Right atrium auricular region (tissue), 2 donors: ENCODE data around the gene BRSK2. TPM values are rescaled to one million over a fixed set of nuclear protein-coding genes. Genes with fewer than 3 reads are reported as not detected.
"Not testable (repeated sequence)": the region's sequence is repeated elsewhere in the genome, so short reads cannot be mapped to it uniquely, and the experiment has no call there.

Experiments used
- DNase-seq: peaks from one replicate; pipeline ENCODE4 v3.0.0-alpha.2; 2019; ENCODE audit warnings: low spot score
- H3K27ac ChIP-seq, 2 donors: fragments of 200-600 bp; sonication (generic); 1 replicate in 1 of 2; 2 replicates in 1 of 2; pipeline ENCODE4 v1.5.1; 2016 to 2019
- H3K27me3 ChIP-seq, 2 donors: fragments of 200-600 bp; sonication (generic); one replicate each; pipeline versions ENCODE4 v1.5.1 to v1.6.0; 2017 to 2019
- H3K36me3 ChIP-seq: fragments of 200-600 bp; sonication (generic); one replicate; pipeline ENCODE4 v1.5.1; 2016
- H3K4me1 ChIP-seq, 2 donors: fragments of 200-600 bp; sonication (generic); one replicate each; pipeline versions ENCODE4 v1.5.1 to v1.6.0; 2017 to 2019
- H3K4me3 ChIP-seq, 2 donors: fragments of 200-600 bp; sonication (generic); 1 replicate in 1 of 2; 2 replicates in 1 of 2; pipeline ENCODE4 v1.5.1; 2017 to 2019; ENCODE audit warnings: mild to moderate bottlenecking in 1 of 2, moderate library complexity in 1 of 2
- H3K9me3 ChIP-seq, 2 donors: fragments of 200-600 bp; sonication (generic); one replicate each; pipeline ENCODE4 v1.5.1; 2019
- total RNA-seq, 2 donors: library from RNA; depleted of rRNA; stranded (reverse); fragments of >200 nt; gene quantifications; one replicate each; pipeline ENCODE4 v1.1.0, GENCODE V29; 2016
- TF ChIP-seq, protein P1 (sequence below), 2 donors: fragments of 200-600 bp; sonication (generic); IDR thresholded peaks; one replicate each; pipeline ENCODE4 v1.5.1; 2019; ENCODE audit warnings: antibody characterized with exemption in 2 of 2

The BRSK2 gene
- total RNA-seq, 2 donors from 2014 or later = 0.19 to 0.51 TPM

- Histone ChIP-seq H3K27me3 (no peaks in the 10 kb centered on the region), H3K36me3 (no peaks in the 10 kb centered on the region), H3K4me3 (no peak overlapping the region), H3K27ac (no peak overlapping the region), H3K9me3 (no peaks in the 10 kb centered on the region), H3K4me1 (no peaks in the 10 kb centered on the region)
- TF ChIP-seq, protein P1, sequence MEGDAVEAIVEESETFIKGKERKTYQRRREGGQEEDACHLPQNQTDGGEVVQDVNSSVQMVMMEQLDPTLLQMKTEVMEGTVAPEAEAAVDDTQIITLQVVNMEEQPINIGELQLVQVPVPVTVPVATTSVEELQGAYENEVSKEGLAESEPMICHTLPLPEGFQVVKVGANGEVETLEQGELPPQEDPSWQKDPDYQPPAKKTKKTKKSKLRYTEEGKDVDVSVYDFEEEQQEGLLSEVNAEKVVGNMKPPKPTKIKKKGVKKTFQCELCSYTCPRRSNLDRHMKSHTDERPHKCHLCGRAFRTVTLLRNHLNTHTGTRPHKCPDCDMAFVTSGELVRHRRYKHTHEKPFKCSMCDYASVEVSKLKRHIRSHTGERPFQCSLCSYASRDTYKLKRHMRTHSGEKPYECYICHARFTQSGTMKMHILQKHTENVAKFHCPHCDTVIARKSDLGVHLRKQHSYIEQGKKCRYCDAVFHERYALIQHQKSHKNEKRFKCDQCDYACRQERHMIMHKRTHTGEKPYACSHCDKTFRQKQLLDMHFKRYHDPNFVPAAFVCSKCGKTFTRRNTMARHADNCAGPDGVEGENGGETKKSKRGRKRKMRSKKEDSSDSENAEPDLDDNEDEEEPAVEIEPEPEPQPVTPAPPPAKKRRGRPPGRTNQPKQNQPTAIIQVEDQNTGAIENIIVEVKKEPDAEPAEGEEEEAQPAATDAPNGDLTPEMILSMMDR (IDR thresholded peaks at IDR 0.05) = no peak
- no peak for DNase-seq
Measured at GRCh38 chr11:1407668-1408067, 17.9 kb downstream of the BRSK2 start.

DNA sequence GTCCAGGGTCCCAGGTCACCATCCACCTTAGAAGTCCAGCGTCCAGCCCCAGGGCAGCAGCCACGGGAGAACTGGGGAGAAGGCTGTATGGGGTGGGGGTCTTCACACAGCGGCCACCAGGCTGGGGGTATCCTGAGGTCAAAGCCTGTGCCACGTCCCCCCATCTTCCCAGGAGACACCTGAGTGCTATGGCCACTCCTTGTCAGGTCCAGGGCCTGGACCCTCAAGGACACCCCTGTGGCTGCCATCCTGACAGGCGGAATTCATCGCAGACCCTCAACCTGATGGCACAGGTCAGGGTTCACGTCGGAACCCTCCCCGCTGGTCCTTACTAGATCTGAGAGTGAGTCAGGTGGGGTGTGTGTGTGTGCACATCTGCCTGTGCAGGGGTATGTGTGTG, 18.6 kb downstream of the BRSK2 start:
- no peaks in the 10 kb centered on the region for H3K36me3 ChIP-seq
- H3K27ac ChIP-seq = no peak overlapping the region
- TF ChIP-seq, protein P1 (IDR thresholded peaks at IDR 0.05) = no peak
- no peaks in the 10 kb centered on the region for H3K9me3 ChIP-seq
- H3K27me3 ChIP-seq = no peaks in the 10 kb centered on the region
- no peak overlapping the region for H3K4me3 ChIP-seq
- H3K4me1 ChIP-seq = no peaks in the 10 kb centered on the region
- no peak for DNase-seq

GRCh38 chr11:1409108-1409851, 19.5 kb downstream of the BRSK2 start:
- no peaks in the 10 kb centered on the region for H3K36me3 ChIP-seq
- no peaks in the 10 kb centered on the region for H3K27me3 ChIP-seq
- H3K4me1 ChIP-seq = no peaks in the 10 kb centered on the region
- H3K27ac ChIP-seq = no peak overlapping the region
- no peaks in the 10 kb centered on the region for H3K9me3 ChIP-seq
- no peak overlapping the region for H3K4me3 ChIP-seq
- TF ChIP-seq, protein P1 (IDR thresholded peaks at IDR 0.05) = no peak
- DNase-seq = no peak

- not testable (repeated sequence) for H3K4me3 ChIP-seq, H3K9me3 ChIP-seq, H3K36me3 ChIP-seq, H3K27me3 ChIP-seq, H3K27ac ChIP-seq, H3K4me1 ChIP-seq, DNase-seq
Measured at GRCh38 chr11:1409852-1410125, 20.1 kb downstream of the BRSK2 start.

- H3K27ac ChIP-seq = no peak overlapping the region
- no peak overlapping the region for H3K4me3 ChIP-seq
- H3K4me1 ChIP-seq = no peaks in the 10 kb centered on the region
- no peaks in the 10 kb centered on the region for H3K9me3 ChIP-seq
- TF ChIP-seq, protein P1 (IDR thresholded peaks at IDR 0.05) = no peak
- no peaks in the 10 kb centered on the region for H3K27me3 ChIP-seq
- no peak for DNase-seq
- no peaks in the 10 kb centered on the region for H3K36me3 ChIP-seq
Measured at GRCh38 chr11:1410366-1411291, 20.9 kb downstream of the BRSK2 start.

DNA sequence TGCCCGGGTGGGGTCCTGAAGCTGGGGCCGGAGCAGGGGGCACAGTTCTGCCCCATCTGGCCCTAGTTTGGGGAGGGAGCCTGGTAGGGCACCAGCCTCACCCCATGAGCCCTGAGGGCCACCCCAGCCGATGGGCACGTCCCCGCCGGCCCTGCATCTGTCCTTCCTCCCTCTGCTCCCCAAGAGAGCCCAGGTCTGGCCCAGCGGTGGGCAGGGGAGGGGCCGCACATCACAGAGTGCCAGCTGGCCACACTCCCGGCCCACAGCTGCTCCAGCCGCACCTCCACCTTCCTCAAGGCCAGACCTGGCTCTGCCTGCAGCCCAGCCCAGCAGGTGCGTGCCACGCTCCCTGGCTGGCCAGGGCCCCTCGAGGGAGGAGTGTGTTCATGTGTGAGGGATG, 21.6 kb downstream of the BRSK2 start:
- H3K9me3 ChIP-seq = peaks cover 0 to 6% of the 10 kb centered on the region in 2 donors
- H3K27me3 ChIP-seq = no peaks in the 10 kb centered on the region
- no peak for DNase-seq

DNA sequence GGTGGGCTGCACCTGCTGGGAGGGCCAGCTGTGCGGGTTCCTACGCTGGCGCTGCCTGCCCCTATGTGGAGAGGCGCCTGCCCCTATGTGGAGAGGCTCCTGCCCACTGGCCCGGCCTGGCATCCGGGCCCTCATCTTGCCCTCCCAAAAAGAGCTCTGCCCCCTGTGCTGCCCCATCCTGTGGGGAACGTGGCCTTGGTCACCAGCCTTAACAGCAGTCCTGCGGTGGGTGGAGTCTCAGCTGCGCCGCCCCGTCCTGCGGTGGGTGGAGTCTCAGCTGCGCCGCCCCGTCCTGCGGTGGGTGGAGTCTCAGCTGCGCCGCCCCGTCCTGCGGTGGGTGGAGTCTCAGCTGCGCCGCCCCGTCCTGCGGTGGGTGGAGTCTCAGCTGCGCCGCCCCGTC, 22.0 kb downstream of the BRSK2 start:
- not testable (repeated sequence) for H3K4me1 ChIP-seq, H3K4me3 ChIP-seq, H3K36me3 ChIP-seq, H3K27ac ChIP-seq, DNase-seq, H3K27me3 ChIP-seq
- H3K9me3 ChIP-seq = peaks cover 0 to 11% of the 10 kb centered on the region in 2 donors

More for the DNA sequence above, 21.6 kb downstream of the BRSK2 start:
- TF ChIP-seq, protein P1 (IDR thresholded peaks at IDR 0.05) = no peak
- H3K27ac ChIP-seq = no peak overlapping the region
- H3K4me3 ChIP-seq = no peak overlapping the region
- no peaks in the 10 kb centered on the region for H3K36me3 ChIP-seq
- H3K4me1 ChIP-seq = no peaks in the 10 kb centered on the region
